Amniotic stem cell (primary cell): Measurements from ENCODE around the gene KRTAP10-2.
"Not testable (repeated sequence)": the region's sequence is repeated elsewhere in the genome, so short reads cannot be mapped to it uniquely, and the experiment has no call there.

Experiments
- DNase-seq: peaks from one replicate; lab custom pipeline; 2025; lab: John Stamatoyannopoulos, UW

KRTAP10-2 gene

DNA sequence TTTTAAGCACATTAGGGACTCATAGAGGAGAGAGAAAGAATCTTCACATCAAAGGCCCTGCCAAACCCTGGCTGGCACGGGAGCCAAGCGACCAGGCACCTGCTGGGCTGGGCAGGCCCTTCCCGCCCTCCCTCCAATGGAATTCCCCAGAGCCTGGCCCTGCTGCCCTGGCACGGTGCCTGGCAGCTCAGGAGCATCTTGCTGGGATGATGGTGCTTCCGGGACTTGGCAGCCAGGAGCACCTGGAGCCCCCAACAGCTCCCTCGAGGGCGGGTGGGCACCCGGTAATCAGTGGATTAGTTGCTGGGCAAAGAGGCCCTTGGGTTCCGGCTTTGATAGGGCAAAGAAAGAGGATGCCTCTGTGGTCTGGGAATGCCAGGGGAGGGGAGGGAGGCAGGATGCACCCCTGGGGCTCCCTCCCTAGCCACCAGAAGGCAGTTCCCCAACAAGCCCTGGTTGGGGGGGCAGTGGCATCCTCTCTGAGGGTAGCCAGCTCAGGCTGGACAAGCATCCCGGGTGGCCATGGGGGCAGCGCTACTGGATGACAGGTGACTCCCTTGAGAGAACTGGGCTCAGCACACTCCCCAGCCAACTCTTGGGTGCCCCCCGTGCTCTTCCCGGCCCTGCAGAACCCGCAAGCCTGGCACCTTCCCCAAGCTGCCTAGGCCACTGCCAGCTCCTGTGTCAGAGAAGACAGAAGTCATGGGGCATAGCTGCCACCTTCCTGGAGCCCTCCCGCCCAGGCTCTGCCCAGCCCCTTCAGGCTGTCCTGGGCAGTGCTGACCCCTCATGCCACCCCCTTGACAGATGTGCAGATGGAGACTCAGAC, 37.7 kb downstream of the KRTAP10-2 start:
- no peak for DNase-seq

DNA sequence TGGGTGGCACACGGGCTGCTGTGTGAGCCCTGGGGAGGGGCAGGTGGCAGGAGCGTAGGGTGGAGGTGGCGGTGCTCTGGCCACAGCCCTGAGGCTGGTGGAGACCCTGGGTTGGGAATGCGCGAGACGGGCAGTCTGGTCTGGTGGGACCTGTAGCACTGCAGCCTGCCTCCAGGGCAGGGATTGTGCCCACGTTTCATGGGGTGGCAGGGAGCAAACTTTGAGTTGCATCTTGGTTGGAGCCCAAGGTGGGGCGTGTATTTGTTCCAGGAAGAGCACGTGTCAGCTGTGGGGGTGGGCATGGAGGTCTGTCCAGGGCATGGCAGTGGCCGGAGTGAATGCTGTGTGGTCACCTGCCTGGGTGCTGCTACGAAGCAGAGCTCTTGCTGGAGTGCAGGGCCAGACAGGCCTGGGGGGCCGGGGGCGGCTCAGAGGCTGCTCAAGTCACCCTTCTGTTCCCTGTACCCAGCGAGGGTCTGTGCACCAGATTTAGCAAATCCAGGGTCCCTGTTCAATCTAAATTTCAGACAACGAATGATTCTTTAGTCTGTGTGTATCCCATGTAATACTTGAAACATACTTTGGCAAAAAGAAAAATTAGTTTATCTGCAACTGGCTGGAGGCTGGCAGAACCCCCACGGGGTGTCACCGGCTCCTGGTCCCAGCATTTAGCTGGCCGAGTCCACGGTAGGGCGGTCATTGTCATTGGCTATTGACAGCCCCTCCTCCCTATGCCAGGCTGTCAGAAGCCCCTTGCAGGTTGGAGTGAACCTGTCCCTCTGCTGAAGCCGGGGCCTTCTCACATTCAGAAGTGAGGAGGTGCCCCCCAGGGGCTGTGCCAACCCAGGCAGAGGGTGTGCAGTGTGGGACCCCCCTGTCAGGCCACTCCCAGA, 38.6 kb downstream of the KRTAP10-2 start:
- DNase-seq: no peak

DNA sequence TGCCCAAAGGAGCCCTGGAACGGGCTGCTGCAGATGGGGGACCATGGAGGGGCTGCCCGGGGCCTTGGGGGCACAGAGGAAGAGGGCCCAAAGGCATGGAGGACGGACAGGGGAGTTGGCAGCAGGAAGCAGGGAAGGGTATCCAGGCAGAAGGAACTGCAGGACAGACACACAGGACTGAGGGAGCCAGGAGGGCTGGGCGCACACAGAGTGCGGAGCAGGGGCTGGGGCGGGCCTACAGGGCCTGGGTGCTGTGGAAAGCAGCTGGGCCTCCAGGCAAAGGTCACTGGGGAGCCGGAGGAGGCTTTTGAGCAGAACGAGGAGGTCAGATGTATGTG, 39.4 kb downstream of the KRTAP10-2 start:
- no peak for DNase-seq

DNA sequence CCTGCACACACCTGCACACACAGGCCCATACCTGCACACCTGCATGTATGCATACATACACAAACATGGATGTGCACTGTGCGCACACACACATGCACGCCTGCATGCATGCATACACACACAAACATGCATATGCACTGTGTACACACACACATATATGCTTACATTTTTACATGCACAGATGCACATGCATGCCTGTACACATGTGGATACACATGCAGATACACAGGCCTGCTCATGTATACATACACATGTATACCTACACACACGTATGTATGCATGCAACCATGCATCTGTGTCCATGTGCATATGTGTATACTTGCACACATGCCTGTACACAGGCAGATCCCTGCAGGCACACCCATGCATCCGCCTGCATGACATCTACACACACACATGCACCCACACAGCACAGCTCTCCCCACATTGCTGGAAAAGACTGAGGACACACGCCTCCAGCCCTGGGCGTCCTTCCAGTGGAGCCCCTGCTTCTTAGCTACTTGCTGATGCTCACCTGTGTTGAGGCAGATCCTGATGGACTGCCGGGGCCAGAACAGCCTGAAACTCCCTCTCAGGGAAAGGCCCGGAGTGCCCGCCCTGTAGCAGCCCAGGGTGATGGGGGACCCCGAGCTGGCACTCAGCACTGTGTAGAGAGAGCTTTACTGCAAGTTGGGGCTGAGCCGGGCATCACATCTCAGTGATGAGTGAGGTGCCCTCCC, 39.9 kb downstream of the KRTAP10-2 start:
- no peak for DNase-seq

DNA sequence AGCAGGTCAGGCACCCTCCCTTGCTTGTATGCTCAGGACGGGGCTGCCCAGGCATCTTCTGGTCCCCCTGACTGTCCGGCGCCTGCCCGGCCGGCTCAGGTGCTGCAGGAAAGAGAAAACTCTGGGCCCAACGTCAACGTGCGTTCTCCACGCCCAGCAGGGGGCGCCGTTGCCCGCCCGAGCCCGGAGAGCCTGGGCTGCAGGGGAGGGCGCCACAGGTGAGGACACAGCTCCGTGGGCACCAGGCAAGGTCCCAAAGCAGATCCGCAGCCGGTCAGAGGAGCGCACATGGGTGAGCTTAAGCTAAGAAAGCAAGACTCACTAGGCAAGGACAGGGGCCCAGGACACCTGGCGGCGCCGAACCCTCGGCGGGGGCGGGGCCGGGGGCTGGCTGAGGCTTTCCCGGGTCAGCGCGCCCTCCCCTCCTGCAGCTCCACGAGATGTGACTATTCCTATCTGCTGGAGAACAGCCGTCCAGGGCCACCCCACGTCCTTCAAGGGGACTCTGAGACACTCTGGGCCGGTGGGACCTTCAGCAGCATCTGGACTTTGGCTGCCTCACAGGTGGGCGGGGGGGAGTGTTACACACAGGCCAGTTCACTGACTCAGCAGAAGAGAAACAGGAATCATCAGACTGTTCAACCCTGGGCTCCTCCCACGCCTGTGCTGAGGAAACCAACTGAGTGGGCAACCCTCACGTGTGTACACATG, 40.6 kb downstream of the KRTAP10-2 start:
- DNase-seq: peak; percentile 8

DNA sequence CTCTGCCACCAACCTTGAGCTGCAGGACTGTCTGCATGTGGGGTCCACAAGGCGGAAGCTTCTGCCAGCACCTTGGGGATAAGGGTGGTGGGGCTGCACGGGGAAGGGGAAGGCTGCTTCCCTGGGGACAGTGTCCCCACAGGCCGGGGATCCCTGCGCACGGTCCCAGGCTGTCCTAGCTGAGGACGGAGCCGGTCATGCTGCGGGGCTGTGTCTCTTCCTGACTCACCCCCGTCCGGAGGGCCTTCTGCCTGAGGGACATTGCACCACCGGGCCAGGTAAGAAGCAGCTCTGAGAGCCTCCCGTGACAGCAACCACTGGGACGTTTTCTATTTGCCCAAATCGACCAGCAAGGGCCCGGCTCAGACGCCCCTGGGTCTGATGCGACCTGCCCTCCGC, 41.2 kb downstream of the KRTAP10-2 start:
- no peak for DNase-seq

DNA sequence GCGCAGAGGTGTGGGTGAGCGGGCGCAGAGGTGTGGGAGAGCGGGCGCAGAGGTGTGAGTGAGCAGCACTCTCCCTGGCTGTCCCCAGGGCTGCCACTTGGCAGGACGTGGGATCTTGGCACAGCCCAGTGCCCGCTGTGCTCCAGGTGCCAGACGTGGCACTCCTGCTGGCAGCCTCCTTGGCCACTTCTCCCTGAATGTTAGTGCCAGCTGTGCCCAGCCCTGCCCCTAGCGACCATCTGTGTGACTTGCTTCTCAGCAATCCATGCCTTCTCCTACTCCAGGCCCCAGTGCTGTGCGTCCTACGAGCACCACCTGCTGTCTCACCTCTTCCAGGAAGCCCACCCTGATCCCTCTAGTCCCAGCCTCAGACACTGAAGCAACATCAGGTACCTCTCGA, 41.8 kb downstream of the KRTAP10-2 start:
- no peak for DNase-seq

DNA sequence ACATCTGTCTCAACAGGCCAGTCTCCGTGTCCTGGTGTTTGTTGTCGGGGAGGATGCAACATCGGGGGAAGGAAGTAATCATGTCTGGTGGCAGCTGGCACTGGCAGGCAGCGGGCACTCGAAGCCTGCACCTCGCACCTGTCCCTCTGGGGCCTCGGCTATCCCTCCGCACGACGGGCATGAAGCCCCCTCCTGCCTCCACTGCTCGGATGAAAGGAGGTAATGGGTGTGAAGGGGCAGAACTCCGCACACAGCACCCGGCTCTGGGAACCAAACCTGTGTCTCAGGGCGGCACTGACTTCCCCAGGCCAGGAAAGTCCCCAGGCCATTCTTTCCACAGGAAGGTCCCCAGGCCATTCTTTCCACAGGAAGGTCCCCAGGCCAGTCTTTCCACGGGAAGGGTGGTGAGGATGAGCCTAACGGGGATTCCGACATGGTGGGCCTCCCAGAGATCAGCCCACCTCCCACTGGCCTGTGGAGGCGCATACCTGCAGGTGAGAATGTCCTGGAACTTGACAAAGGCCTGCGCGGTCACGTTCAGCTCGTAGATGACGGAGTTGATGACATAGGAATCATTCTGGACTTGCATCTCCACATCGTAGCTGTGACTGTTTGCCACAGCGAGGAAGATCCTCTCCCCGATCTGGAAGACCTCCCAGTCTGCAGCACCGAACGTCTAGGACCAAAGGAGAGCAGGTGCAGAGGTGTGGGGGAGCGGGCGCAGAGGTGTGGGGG, 42.4 kb downstream of the KRTAP10-2 start:
- no peak for DNase-seq

DNA sequence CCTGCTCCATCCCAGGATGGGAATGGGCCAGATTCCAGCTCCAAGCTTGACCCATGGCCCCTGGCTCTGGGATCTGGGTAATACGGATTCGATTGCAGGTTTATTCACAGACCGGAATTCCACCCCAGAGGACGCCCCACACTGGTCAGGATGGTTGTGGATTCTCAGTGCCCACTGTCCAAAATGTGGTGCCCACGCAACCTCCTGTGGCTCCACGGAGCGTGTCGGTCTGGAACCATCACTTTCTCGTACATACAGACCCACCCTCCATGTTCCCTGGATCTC, 42.9 kb downstream of the KRTAP10-2 start:
- no peak for DNase-seq

DNA sequence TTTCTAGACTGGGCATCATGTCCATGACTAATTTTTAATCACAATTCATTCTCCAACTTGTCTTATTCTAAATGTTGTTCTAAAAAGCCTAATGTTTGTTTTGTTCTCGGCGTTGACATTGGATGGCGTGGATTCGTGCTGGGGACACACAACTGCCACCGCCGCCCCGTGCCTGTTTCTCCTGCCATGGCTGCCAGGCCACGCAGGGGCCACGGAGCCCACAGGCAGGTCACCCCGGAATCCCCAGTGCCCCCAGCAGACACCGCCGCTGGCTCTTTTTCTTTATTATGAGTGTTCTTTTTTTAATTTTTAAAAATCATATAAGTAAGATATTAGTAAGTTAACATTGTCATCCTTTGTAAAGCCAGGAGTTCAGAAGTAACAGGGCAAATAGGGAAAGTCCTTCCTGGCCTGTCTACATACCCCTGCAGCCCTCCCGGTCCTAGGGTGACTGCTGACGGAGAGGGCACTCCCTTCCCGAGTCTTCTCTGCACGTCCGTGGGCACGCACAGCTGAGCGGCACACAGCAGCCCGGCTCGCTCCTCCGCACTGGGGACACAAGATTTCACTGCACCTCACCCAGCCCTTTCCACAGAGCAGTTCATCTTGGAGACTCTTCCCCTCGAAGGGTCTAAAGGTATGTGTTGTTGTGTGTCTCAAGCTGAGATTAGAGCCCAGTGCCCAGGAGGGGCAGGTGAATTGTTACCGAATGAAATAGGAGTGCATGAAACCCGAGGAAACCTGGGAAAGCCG, 43.5 kb downstream of the KRTAP10-2 start:
- DNase-seq: no peak

DNA sequence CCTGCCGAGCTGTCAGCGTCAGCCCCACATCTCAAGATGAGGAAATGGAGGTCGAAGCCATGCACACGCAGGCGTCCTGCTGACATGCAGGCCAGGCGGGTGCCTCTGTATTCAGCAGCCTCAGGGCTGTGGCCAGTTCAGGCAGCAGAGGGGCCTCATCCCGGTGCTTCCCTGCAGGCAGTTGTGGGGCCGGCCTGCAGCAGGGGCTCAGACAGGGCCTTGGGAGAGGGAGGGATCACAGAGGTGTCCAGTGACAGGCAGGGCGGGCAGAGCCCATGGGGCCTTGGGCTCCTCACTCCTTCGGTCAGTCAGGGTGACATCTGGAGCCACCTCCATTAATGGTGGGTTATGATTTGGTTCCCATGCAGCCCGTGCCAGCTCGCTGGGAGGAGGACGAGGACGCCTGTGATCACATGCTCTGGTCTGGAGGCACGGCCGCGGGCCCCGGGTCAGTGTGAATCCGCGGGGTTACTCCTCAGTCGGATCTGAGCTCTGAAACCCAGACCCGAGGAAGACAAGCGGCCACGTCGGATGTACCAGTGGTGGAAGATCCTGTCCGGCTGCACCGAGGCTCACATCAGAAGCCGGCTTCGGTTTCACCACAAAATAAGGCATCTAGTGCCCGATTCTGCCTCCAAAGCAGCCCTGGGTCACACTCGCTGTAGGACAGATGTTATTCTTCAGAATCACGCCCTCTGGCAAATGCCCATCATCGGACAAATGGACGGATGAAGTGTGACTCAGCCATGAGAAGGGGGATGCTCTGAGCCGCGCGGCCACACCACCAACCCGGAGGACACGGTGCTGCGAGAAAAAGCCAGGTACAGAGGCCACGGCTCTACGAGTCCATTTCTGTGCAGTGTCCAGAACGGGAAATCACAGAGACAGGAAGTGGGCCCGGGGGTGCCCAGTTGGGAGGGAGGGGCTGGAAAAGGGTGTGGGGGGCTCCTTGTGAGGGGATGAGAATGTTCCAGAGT, 44.7 kb downstream of the KRTAP10-2 start:
- DNase-seq: no peak

DNA sequence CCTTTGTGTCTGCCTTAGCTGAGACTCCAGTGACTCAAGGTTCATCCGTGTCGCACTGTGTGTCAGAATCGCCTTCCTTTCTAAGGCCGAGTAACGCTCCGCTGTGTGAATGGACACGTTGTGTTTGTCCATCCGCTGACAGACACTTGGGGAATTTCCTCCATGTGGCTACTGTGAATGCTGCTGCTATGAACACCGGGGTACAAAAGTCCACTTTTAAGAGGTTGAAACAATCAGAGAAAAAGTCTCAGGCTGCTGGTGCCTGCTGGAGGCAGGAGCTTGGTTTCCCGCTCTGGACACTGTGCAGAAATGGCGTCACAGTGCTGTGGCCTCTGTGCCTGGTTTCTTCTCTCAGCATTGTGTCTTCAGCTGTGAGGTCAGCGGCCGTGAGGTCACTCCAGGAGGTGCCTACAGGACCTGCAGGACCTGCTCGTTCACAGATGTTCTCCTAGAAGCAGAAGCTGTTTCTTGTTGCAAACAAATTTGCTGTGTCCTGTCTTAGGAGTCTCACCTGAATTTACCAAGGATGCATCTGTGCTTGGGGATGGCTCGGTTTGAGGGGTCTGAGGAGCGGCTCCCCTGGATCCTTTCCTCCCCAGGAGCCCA, 45.5 kb downstream of the KRTAP10-2 start:
- DNase-seq: no peak

DNA sequence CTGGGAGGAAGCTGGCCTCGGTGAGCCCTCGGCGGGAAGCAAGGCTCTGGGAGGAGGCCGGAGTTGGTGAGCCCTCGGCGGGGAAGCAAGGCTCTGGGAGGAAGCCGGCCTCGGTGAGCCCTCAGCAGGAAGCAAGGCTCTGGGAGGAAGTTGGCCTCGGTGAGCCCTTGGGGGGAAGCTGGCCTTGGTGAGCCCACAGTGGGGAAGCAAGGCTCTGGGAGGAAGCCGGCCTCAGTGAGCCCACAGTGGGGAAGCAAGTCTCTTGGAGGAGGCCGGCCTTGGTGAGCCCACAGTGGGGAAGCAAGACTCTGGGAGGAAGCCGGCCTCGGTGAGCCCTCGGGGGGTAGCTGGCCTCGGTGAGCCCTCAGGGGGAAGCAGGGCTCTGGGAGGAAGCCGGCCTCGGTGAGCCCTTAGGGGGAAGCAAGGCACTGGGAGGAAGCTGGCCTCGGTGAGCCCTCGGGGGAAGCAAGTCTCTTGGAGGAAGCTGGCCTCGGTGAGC, 47.4 kb downstream of the KRTAP10-2 start:
- DNase-seq: no peak

DNA sequence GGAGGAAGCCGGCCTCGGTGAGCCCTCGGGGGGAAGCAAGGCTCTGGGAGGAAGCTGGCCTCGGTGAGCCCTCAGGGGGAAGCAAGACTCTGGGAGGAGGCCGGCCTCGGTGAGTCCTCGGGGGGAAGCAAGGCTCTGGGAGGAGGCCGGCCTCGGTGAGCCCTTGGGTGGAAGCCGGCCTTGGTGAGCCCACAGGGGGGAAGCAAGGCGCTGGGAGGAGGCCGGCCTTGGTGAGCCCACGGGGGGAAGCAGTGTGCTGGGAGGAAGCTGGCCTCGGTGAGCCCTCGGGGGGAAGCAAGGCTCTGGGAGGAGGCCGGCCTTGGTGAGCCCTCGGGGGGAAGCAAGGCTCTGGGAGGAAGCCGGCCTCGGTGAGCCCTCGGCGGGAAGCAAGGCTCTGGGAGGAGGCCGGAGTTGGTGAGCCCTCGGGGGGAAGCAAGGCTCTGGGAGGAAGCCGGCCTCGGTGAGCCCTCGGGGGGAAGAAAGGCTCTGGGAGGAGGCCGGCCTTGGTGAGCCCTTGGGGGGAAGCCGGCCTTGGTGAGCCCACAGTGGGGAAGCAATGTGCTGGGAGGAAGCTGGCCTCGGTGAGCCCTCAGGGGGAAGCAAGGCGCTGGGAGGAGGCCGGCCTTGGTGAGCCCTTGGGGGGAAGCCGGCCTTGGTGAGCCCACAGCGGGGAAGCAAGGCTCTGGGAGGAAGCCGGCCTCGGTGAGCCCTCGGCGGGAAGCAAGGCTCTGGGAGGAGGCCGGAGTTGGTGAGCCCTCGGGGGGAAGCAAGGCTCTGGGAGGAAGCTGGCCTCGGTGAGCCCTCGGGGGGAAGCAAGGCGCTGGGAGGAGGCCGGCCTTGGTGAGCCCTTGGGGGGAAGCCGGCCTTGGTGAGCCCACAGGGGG, 48.1 kb downstream of the KRTAP10-2 start:
- not testable (repeated sequence) for DNase-seq

DNA sequence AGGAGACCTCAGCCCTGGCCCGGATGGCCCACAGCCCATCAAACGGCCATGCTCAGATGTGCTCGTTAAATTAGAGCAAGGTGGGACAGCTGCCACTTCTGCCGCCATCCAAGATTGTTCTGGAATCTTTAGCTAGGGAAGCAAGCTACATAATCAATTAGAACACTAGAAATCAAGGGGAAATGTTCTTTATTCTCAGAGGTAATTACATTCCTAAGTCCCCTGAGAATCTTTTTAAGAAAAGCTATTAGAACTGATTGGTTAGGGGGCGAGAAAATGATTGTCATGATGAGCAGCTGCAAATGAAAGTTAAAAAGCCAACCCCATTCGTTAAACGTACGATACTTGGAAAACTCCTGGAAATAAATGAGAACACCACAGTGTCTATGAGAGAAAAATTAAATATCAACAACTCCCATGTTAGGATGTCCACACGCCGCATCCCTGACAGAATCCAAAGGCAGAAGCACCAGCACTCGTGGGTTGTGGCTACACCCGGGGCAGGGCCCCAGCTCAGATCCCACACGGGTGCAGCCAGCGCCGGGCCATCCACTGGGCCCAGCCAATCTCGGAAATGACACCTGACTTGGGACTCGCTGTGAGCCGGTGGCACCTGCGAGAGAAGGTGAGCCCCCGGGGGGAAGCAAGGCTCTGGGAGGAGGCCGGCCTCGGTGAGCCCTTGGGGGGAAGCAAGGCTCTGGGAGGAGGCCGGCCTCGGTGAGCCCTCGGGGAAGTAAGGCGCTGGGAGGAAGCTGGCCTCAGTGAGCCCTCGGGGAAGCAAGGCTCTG, 48.9 kb downstream of the KRTAP10-2 start:
- no peak for DNase-seq
